Neuron (in vitro differentiated cells): ENCODE measurements around the gene CDC27.

Source experiments
- H2AFZ ChIP-seq: one replicate; pipeline ENCODE4 v1.6.1; 2013; ENCODE audit warnings: low read depth, mild to moderate bottlenecking, inconsistent platforms, low read length, moderate library complexity
- H3K27me3 ChIP-seq: one replicate; pipeline ENCODE4 v1.6.1; 2013; ENCODE audit warnings: low read length; ENCODE audit not compliant: insufficient read depth
- H3K36me3 ChIP-seq: one replicate; pipeline ENCODE4 v1.6.1; 2013; ENCODE audit warnings: low read length; ENCODE audit not compliant: insufficient read depth
- H3K4me1 ChIP-seq: one replicate; pipeline ENCODE4 v1.6.1; 2013; ENCODE audit warnings: low read length; ENCODE audit not compliant: insufficient read depth
- H3K4me3 ChIP-seq: 2 replicates; pipeline ENCODE4 v1.5.1; 2013; ENCODE audit warnings: mild to moderate bottlenecking, low read length, moderate library complexity
- H3K9me3 ChIP-seq: one replicate; pipeline ENCODE4 v1.6.1; 2013; ENCODE audit warnings: low read length

Gene CDC27

GRCh38 chr17:47214931-47215330 is 25.8 kb upstream of the CDC27 start:
- Histone ChIP-seq H3K9me3 (no peaks in the 10 kb centered on the region), H3K4me3 (no peak overlapping the region), H2AFZ (no peak overlapping the region), H3K4me1 (peaks cover 2% of the 10 kb centered on the region), H3K36me3 (no peaks in the 10 kb centered on the region), H3K27me3 (no peaks in the 10 kb centered on the region)

GRCh38 chr17:47213540-47213939 is 24.4 kb upstream of the CDC27 start:
- no peak overlapping the region for H3K4me3 ChIP-seq
- H3K36me3 ChIP-seq = no peaks in the 10 kb centered on the region
- peaks cover 2% of the 10 kb centered on the region for H3K4me1 ChIP-seq
- H2AFZ ChIP-seq = no peak overlapping the region
- no peaks in the 10 kb centered on the region for H3K27me3 ChIP-seq
- no peaks in the 10 kb centered on the region for H3K9me3 ChIP-seq

DNA sequence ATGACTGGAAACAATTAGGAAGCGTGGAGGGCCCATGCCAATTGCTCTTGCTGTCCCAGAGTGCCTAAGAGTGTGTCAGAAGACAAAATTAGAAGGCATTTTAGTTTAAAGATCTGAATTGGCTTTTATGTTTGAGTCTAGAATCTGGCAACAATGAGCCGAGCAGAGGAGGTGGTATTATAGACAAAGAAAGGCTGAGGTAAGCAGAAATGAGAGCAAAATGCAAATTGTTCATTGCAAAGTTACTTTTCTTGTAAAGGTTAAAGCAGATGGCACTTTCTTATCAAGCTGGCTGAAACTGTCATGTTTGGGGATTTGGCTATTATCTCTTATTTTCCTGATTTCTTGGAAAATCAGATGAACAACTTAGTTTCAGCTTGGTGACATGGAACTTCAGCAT is 23.4 kb upstream of the CDC27 start:
- Histone ChIP-seq H2AFZ (no peak overlapping the region), H3K4me1 (peaks cover 2% of the 10 kb centered on the region), H3K9me3 (no peaks in the 10 kb centered on the region), H3K27me3 (no peaks in the 10 kb centered on the region), H3K4me3 (no peak overlapping the region), H3K36me3 (no peaks in the 10 kb centered on the region)

- H3K36me3 ChIP-seq = no peaks in the 10 kb centered on the region
- no peak overlapping the region for H2AFZ ChIP-seq
- H3K4me1 ChIP-seq = peaks cover 2% of the 10 kb centered on the region
- no peaks in the 10 kb centered on the region for H3K27me3 ChIP-seq
- H3K9me3 ChIP-seq = no peaks in the 10 kb centered on the region
- H3K4me3 ChIP-seq = no peak overlapping the region
Measured at GRCh38 chr17:47210779-47211178, 21.7 kb upstream of the CDC27 start.

DNA sequence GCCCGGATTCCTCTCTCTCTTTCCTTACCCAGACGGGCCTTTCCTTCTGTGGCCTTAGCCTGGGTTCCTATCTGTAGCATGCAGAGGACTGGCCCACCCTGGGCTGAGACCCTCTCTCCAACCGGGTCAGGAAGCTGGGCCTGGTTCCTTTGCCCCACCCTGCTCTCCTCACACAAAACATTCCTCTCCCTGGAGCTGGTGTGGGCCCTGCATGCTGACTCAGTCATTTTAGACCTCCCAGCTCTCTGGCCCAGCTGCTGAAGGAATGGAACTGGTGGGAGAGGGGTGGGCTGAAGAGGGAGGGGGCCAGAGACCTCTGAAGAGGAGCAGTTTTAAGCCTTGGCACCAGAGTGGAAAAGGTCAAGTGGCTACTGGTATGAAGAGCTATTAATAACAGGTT is 21.0 kb upstream of the CDC27 start:
- Histone ChIP-seq H3K4me3 (no peak overlapping the region), H3K36me3 (no peaks in the 10 kb centered on the region), H2AFZ (no peak overlapping the region), H3K4me1 (peaks cover 2% of the 10 kb centered on the region), H3K27me3 (no peaks in the 10 kb centered on the region), H3K9me3 (no peaks in the 10 kb centered on the region)

DNA sequence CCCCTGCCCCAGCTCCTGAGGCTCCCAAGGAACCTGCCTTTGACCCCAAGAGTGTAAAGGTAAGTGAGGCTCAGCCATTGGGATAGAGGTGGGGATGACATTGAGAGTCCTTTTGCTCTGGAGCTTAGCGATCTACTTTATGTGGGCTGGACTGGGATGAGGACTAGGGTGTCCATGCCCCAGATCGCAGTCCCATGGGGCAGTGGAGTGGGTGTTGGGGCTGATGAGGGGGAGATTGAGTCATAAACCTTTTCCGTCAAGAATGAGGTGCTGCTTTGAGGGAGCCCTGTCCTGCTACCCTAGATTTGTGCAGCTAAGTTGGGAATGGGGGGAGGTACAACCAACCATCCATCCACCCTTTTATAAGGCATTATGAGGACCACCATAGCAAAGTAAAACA is 20.4 kb upstream of the CDC27 start:
- no peak overlapping the region for H2AFZ ChIP-seq
- H3K4me3 ChIP-seq = no peak overlapping the region
- H3K9me3 ChIP-seq = no peaks in the 10 kb centered on the region
- H3K27me3 ChIP-seq = no peaks in the 10 kb centered on the region
- H3K36me3 ChIP-seq = no peaks in the 10 kb centered on the region
- H3K4me1 ChIP-seq = peaks cover 2% of the 10 kb centered on the region

DNA sequence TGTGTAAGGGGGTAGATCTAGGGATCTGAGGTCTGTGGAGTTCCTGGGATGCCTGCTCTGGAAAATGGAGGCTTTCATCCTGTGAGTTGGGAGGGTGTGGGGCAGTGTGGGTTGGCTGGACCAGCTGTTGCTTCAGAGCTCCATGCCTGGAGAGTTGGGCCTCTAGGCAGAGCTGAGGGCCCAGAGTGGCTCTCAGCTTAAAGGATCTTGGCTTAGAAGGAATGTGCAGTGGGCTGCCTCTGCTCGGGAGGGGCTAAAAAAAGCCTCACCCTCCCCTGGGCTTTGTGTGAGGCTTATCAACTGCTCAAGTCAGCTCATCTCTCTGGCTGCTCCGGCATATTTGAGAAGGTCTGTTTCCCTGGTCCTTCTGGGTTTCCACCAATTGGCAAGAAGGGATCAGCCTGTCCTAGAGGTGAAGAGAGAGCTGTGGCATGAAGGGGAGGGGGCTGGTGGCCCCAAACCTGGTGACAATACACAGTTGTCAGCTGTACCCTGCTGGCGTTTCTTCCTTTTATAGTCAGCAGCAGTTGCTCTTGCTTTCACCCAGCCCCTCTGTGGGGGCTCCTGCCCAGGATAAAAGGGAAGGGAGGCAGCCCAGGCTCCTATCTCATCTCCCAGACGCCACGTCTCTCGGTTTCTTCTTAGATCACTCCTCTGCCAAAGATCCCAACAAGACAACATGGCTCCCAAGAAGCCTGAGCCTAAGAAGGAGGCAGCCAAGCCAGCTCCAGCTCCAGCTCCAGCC is 19.8 kb upstream of the CDC27 start, which contains the start of gene MYL4:
TSS of gene MYL4 (plus strand) at position 605 of the 745 bp plus-strand sequence. CDS start at position 680, 75 bp downstream.
- H2AFZ ChIP-seq = no peak within 1 kb of the TSS
- no peak within 1 kb of the TSS for H3K4me3 ChIP-seq
- no peaks in the 10 kb centered on the region for H3K9me3 ChIP-seq
- H3K36me3 ChIP-seq = no peaks in the 10 kb centered on the region
- no peaks in the 10 kb centered on the region for H3K27me3 ChIP-seq
- H3K4me1 ChIP-seq = peaks cover 2% of the 10 kb centered on the region

DNA sequence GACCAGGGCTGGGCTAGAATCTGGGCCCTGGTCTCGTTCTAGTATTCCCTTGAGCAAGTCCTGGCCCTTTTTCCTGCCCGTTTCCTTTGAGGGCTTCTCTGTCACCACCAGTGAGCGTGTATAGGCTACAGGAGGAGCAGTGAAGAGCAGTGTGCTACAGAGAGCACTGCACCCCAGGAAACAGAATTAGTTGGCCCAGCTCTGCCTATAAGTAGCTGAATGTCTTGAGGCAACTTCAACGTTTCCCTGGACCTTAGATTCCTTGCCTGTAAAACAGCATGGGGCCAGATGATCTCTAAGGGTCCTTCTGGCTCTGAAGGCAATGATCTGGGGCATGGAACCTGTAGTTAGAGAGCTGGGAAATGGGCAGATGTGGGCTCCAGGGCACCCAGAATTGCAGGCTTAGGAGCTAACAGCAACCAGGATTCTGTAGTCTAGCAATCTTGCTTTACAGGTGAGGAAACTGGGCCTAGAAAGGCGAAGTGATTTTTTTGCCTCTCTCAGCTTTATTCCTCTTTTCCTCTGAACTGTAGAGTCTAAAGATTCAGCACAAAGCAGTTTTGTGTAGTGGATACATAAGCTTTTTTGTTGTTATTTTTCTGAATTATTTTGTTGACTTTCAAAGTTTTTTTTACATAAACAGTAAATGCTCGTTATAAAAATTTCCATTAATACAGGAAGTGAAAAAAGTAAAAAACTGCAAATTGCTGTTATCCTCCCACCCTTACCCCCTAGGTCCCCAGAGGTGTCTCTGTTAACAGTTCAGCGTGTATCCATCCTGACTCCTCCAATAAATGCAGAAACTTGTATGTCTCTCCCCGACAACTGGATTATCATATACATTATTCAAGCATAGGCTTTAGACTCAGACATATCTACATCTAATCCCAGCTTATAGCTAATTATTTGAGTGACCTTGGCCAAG is 18.3 kb upstream of the CDC27 start:
- H3K4me3 ChIP-seq = no peak overlapping the region
- no peaks in the 10 kb centered on the region for H3K36me3 ChIP-seq
- no peak overlapping the region for H2AFZ ChIP-seq
- peaks cover 2% of the 10 kb centered on the region for H3K4me1 ChIP-seq
- no peaks in the 10 kb centered on the region for H3K27me3 ChIP-seq
- H3K9me3 ChIP-seq = peaks cover 2% of the 10 kb centered on the region

DNA sequence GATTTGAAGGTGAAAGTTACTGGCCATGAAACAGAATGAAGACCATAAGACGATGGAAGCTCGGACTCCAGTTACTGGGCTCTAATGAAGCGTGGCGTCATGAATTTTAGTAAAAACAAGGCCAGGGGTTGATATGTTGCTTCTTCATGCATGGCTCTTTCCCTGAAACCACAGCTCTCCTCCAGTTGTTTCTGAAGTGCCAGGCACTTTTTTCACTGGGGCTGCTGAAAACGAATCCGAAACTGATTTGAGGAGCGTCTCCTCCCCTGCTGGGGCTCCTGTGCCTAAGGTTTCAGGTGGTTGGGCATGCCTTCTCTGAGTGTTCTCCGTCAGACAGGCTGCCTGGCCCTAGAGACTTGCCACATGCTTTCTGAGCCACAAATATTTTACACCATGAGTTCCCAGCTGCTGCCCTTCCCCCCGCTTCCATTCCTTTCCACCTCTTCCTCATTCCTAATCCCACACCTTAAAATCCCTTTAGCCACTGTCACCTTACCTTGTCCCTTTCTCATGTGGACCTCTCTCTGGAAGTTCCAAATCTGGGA is 16.4 kb upstream of the CDC27 start:
- Histone ChIP-seq H3K27me3 (no peaks in the 10 kb centered on the region), H3K4me3 (no peak overlapping the region), H2AFZ (no peak overlapping the region), H3K36me3 (no peaks in the 10 kb centered on the region), H3K4me1 (peaks cover 2% of the 10 kb centered on the region), H3K9me3 (peaks cover 2% of the 10 kb centered on the region)

DNA sequence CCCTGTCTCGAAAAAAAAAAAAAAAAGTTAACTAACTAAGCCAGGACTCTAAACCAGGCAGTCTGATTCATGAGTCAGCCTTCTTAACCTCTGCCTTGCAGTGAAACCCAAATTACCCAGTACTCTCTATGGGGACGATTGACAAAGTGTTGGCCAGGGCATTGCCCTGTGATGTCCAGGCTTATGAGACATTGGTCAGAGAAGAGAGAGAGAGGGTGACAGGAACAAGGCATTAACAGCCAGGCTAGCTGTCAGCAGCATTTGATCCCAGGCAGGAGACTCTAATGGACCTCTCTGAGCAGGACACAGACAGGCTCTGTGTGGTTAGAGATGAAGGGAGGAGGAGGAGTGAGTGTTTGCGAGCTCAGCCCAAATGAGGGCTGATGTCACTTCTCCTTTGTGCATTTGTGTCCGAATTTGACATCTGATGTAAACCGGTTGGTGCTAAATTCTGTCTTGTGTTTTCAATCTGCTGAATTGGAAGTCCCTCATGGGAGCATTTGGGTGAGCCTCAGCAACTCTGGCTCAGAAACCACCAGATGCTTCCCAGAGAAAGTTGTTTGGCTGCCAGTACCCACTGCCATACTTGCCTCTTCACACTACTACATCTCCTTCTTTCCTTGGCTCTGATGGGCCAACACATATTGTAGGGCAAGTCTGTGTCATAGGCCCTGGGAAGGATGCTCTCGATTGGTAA is 15.8 kb upstream of the CDC27 start:
- Histone ChIP-seq H2AFZ (no peak overlapping the region), H3K36me3 (no peaks in the 10 kb centered on the region), H3K9me3 (peaks cover 2% of the 10 kb centered on the region), H3K27me3 (no peaks in the 10 kb centered on the region), H3K4me3 (no peak overlapping the region), H3K4me1 (peaks cover 2% of the 10 kb centered on the region)

DNA sequence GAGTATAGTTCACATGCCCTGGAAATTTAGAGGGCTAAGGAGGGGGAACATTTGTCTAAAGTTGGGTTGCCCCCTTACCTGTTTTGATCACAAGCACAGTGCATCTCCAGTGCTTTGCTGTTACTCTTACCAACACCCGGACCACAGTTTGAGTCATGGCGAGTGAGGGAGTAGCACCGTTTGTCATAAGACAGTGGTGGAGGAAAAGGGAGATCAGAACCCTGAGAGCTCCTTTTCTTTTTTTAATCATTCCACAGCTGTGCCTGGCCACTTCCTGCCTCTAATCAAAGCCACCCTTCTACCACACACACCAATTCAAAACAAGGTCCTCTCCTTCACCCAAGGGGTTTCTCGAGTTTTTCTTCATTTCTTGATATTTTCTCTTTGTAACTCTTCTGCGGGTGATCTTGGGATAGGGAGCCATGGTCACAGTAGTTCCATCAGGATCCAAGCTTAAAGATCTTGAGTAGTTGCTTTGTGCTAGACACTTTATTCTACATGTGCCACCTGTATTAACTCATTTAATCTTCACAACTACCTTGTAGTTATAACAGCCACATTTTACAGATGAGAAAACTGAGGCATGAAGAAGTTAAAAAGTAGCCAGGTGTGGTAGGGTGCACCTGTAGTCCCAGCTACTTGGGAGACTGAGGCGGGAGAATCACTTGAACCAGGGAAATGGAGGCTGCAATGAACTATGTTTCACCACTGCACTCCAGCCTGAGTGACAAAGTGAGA is 15.1 kb upstream of the CDC27 start:
- Histone ChIP-seq H3K27me3 (no peaks in the 10 kb centered on the region), H3K9me3 (peaks cover 2% of the 10 kb centered on the region), H2AFZ (no peak overlapping the region), H3K4me3 (no peak overlapping the region), H3K4me1 (peaks cover 2% of the 10 kb centered on the region), H3K36me3 (no peaks in the 10 kb centered on the region)

DNA sequence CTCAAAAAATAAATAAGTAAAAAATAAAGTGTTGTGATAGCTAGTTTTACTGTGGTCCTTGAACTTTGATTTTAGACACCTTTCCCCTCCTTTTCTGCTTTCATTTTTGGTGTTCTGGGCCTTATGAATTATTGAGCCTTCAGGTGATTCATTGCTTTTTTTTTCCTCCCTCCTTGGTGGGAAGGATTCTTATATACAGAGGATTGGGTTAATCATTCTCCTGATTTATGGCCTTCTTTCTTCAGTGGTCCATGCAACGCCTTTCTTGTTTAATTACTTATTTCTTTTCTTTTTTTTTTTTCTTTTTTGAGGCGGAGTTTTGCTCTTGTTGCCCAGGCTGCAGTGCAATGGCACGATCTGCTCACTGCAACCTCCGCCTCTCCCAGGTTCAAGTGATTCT is 12.1 kb upstream of the CDC27 start:
- Histone ChIP-seq H3K36me3 (no peaks in the 10 kb centered on the region), H3K4me3 (no peak overlapping the region), H3K9me3 (peaks cover 2% of the 10 kb centered on the region), H3K27me3 (no peaks in the 10 kb centered on the region), H2AFZ (no peak overlapping the region), H3K4me1 (no peaks in the 10 kb centered on the region)
